SK-MEL-5 (cell line): ENCODE results near the gene AGBL5. TPM values are rescaled to one million over a fixed set of nuclear protein-coding genes. Genes with fewer than 3 reads are reported as not detected.

Experiments used
- total RNA-seq: library from RNA; depleted of rRNA; stranded (reverse); fragments of >200 nt; shearing (Covaris generic); gene quantifications from 2 replicates; pipeline ENCODE4 v1.2.3, GENCODE V29; 2014; rRNA removed

Gene AGBL5
- total RNA-seq, 1 experiment from 2014 or later = 30.7 TPM

Other genes with a start within 250 kb of the AGBL5 start
- gene DPYSL5, start 203.5 kb upstream of the AGBL5 start, total RNA-seq = not detected in 2 replicates
- gene MAPRE3, start 81.0 kb upstream of the AGBL5 start, total RNA-seq = 3.5 and 4.0 TPM in 2 replicates
- 76.8 and 88.5 TPM in 2 replicates for gene TMEM214, start 18.7 kb upstream of the AGBL5 start, total RNA-seq
- gene OST4, start 20.0 kb downstream of the AGBL5 start, total RNA-seq = 408 and 444 TPM in 2 replicates
- 0.11 and 0.71 TPM in 2 replicates for gene EMILIN1, start 26.9 kb downstream of the AGBL5 start, total RNA-seq
- 3.0 and 3.2 TPM in 2 replicates for gene KHK, start 35.1 kb downstream of the AGBL5 start, total RNA-seq
- 20.4 and 22.3 TPM in 2 replicates for gene CGREF1, start 67.5 kb downstream of the AGBL5 start, total RNA-seq
- 1.1 and 1.5 TPM in 2 replicates for gene ABHD1, start 72.1 kb downstream of the AGBL5 start, total RNA-seq
- 95.3 and 98.1 TPM in 2 replicates for gene PREB, start 83.0 kb downstream of the AGBL5 start, total RNA-seq
- not detected in 2 replicates for gene PRR30, start 87.7 kb downstream of the AGBL5 start, total RNA-seq
- not detected in 2 replicates for gene TCF23, start 97.3 kb downstream of the AGBL5 start, total RNA-seq
- gene ATRAID, start 160.4 kb downstream of the AGBL5 start, total RNA-seq = 372 and 405 TPM in 2 replicates
- 87.1 and 89.2 TPM in 2 replicates for gene SLC5A6, start 160.6 kb downstream of the AGBL5 start, total RNA-seq
- 37.0 and 38.3 TPM in 2 replicates for gene CAD, start 165.7 kb downstream of the AGBL5 start, total RNA-seq
- 0.24 and 1.2 TPM in 2 replicates for gene SLC30A3, start 211.4 kb downstream of the AGBL5 start, total RNA-seq
- not detected in 2 replicates for gene DNAJC5G, start 223.8 kb downstream of the AGBL5 start, total RNA-seq
- gene TRIM54, start 230.8 kb downstream of the AGBL5 start, total RNA-seq = not detected in 2 replicates